Neural cell (in vitro differentiated cells): Measurements from ENCODE around the gene IPO11. TPM values are rescaled to one million over a fixed set of nuclear protein-coding genes. Genes with fewer than 3 reads are reported as not detected.

Experiments
- H2AFZ ChIP-seq: fragments of 200-600, 300-800 bp; sonication (generic), shearing (Covaris generic); 2 replicates; pipeline ENCODE4 v1.6.0; 2014; ENCODE audit warnings: low read depth, mild to moderate bottlenecking, antibody characterized with exemption, low read length, moderate library complexity
- H3F3A ChIP-seq: fragments of 200-600 bp; shearing (Covaris generic); 2 replicates; pipeline ENCODE4 v1.6.1; 2016; ENCODE audit warnings: mild to moderate bottlenecking, moderate library complexity, mixed read lengths, antibody characterized with exemption, low read length; ENCODE audit not compliant: insufficient read depth, poor library complexity, severe bottlenecking
- H3K27ac ChIP-seq: fragments of 200-600, 300-800 bp; sonication (generic), shearing (Covaris generic); 2 replicates; pipeline ENCODE4 v1.5.1; 2014; ENCODE audit warnings: mild to moderate bottlenecking, low read length, moderate library complexity
- H3K27me3 ChIP-seq: fragments of 300-800, 200-600 bp; sonication (generic), shearing (Covaris generic); 2 replicates; pipeline ENCODE4 v1.6.0; 2014; ENCODE audit warnings: mild to moderate bottlenecking, low read depth, low read length, moderate library complexity; ENCODE audit not compliant: insufficient read depth
- H3K36me3 ChIP-seq: fragments of 300-800, 200-600 bp; sonication (generic), shearing (Covaris generic); 2 replicates; pipeline ENCODE4 v1.5.1; 2014; ENCODE audit warnings: mild to moderate bottlenecking, antibody characterized with exemption, low read length, moderate library complexity; ENCODE audit not compliant: insufficient read depth
- H3K4me2 ChIP-seq: fragments of 300-800, 200-600 bp; sonication (generic), shearing (Covaris generic); 2 replicates; pipeline ENCODE4 v1.6.0; 2014; ENCODE audit warnings: mild to moderate bottlenecking, low read length
- H3K4me3 ChIP-seq: fragments of 300-800, 200-600 bp; sonication (generic), shearing (Covaris generic); 2 replicates; pipeline ENCODE4 v1.5.1; 2014; ENCODE audit warnings: mild to moderate bottlenecking, low read length, moderate library complexity
- H3K79me2 ChIP-seq: fragments of 200-600 bp; shearing (Covaris generic); replicated peaks from 2 replicates; pipeline ENCODE4 v1.6.0; 2014; ENCODE audit warnings: mild to moderate bottlenecking, low read length, moderate library complexity; ENCODE audit not compliant: insufficient read depth
- H3K9ac ChIP-seq: fragments of 300-800, 200-600 bp; sonication (generic), shearing (Covaris generic); 2 replicates; pipeline ENCODE4 v1.6.1; 2016; ENCODE audit warnings: mild to moderate bottlenecking, low read length, mixed read lengths
- H3K9me2 ChIP-seq: fragments of 200-600 bp; shearing (Covaris generic); 2 replicates; pipeline ENCODE4 v1.6.1; 2016; ENCODE audit warnings: mild to moderate bottlenecking, low read length, mixed read lengths; ENCODE audit not compliant: insufficient read depth
- H3K9me3 ChIP-seq: fragments of 200-600, 300-800 bp; sonication (generic), shearing (Covaris generic); 2 replicates; pipeline ENCODE4 v1.6.1; 2016; ENCODE audit warnings: mild to moderate bottlenecking, mixed run types, low read length, moderate library complexity, mixed read lengths
- H4K20me1 ChIP-seq: fragments of 200-600 bp; shearing (Covaris generic); 2 replicates; pipeline ENCODE4 v1.6.1; 2016; ENCODE audit warnings: mild to moderate bottlenecking, mixed run types; ENCODE audit not compliant: insufficient read depth
- EP300 ChIP-seq: fragments of 450-650 bp; conservative IDR thresholded peaks from 2 replicates; pipeline ENCODE4 v1.6.1; 2014; ENCODE audit warnings: antibody characterized with exemption, mild to moderate bottlenecking, moderate library complexity; ENCODE audit not compliant: poor library complexity, severe bottlenecking
- EZH2 ChIP-seq: fragments of 200-600, 300-800 bp; shearing (Covaris generic), sonication (generic); IDR thresholded peaks from 2 replicates; pipeline ENCODE4 v1.6.1; 2014; ENCODE audit warnings: antibody characterized with exemption, low read length, borderline replicate concordance, mild to moderate bottlenecking; ENCODE audit not compliant: insufficient read depth, poor library complexity, severe bottlenecking
- MXI1 ChIP-seq: fragments of 450-650 bp; conservative IDR thresholded peaks from 2 replicates; pipeline ENCODE4 v1.6.1; 2014; ENCODE audit warnings: antibody characterized with exemption, mild to moderate bottlenecking; ENCODE audit not compliant: poor library complexity, severe bottlenecking
- POLR2AphosphoS5 ChIP-seq: IDR thresholded peaks from 2 replicates; pipeline ENCODE4 v1.6.1; 2012
- RAD21 ChIP-seq: fragments of 450-650 bp; conservative IDR thresholded peaks from 2 replicates; pipeline ENCODE4 v1.6.1; 2014; ENCODE audit warnings: antibody characterized with exemption, mild to moderate bottlenecking, moderate library complexity
- SMC3 ChIP-seq: fragments of 450-650 bp; conservative IDR thresholded peaks from 2 replicates; pipeline ENCODE4 v1.6.1; 2014; ENCODE audit warnings: antibody characterized with exemption, mild to moderate bottlenecking, moderate library complexity; ENCODE audit not compliant: poor library complexity
- TAF1 ChIP-seq: IDR thresholded peaks from 2 replicates; pipeline ENCODE4 v1.6.1; 2012; ENCODE audit warnings: low read depth
- polyA plus RNA-seq: library from polyadenylated mRNA; depleted of rRNA; stranded (reverse); fragments of >200 nt; gene quantifications from 2 replicates; pipeline ENCODE4 v1.2.3, GENCODE V29; 2014
- TF ChIP-seq, protein P1 (sequence below): IDR thresholded peaks from 2 replicates; pipeline ENCODE4 v1.6.1; 2012; ENCODE audit warnings: borderline replicate concordance
- TF ChIP-seq, protein P2 (sequence below): fragments of 450-650 bp; IDR thresholded peaks from 2 replicates; pipeline ENCODE4 v1.5.1; 2014; ENCODE audit warnings: antibody characterized with exemption, mild to moderate bottlenecking, moderate library complexity; ENCODE audit not compliant: poor library complexity, severe bottlenecking

Gene IPO11
- polyA plus RNA-seq, 1 donor from 2014 or later = 12.5 TPM

DNA sequence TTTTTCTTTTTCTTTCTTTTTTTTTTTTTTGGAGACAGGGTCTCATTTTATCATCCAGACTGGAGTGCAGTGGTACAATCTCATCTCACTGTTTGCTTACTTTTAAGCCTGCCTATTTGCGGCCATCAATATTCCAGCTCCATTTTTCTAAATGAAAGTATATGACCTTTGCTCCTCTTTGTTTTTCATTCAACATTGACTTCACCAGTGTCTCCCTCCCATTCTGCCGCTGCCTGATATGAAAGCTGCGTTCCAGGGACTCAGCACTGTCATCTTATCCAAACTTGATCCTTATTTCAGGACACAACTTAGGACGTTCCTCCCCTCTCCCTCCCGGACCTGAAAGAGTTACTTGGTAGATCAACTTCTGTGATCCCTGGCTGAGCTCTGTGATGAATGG, 239.7 kb downstream of the IPO11 start:
- TF ChIP-seq POLR2AphosphoS5 (no peak), MXI1 (no peak)
- Histone ChIP-seq H3K4me3 (no peak overlapping the region), H3K9ac (no peak overlapping the region), H3K36me3 (no peaks in the 10 kb centered on the region), H3K27ac (no peak overlapping the region), H4K20me1 (no peaks in the 10 kb centered on the region), H3F3A (no peaks in the 10 kb centered on the region), H3K9me2 (no peaks in the 10 kb centered on the region), H3K27me3 (no peaks in the 10 kb centered on the region), H3K4me2 (no peak overlapping the region), H3K9me3 (no peaks in the 10 kb centered on the region), H2AFZ (no peak overlapping the region), H3K79me2 (no peaks in the 10 kb centered on the region)

DNA sequence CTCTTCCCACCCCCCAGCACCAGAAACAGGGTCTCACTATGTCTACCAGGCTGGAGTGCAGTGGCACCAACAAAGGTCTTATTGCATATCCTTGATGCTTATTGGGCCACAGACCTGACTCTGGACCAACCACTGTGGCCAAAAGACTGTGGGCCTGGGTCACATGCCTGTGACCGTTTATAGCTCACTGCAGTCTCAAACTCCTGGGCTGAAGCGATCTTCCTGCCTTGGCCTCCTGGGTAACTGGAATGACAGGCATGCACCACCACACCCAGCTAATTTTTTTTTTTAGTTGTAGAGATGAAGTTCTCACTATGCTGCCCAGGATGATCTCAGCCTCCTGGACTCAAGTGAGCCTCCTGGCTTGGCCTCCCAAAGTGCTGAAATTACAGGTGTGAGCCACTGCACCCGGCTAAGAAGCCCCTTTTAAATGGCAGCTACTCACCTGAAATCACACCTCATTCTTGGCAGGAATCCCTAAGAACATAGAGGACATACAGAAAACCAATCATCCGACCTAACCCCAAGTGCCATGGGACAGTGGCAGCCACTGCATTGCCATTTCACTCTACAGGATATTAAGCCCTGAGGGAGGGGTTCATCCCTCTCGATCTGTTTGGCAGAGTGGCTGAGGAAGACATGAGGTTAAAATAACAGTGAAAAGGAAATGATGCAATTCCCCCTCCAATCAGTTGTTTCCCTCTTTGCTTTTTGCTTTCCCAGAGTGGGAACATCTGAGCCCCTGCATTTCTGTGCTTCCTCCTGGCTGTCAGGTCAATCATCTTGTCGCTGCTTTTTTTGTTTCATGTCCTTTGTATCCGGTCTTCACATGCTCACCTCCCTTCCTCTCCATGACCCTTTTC, 240.7 kb downstream of the IPO11 start:
- no peaks in the 10 kb centered on the region for H3K36me3 ChIP-seq
- H3K4me3 ChIP-seq = no peak overlapping the region
- H3K9ac ChIP-seq = no peak overlapping the region
- TF ChIP-seq EZH2 (no peak), POLR2AphosphoS5 (no peak), EP300 (no peak), SMC3 (no peak), RAD21 (no peak), TAF1 (no peak), MXI1 (no peak)
- TF ChIP-seq, protein P1, sequence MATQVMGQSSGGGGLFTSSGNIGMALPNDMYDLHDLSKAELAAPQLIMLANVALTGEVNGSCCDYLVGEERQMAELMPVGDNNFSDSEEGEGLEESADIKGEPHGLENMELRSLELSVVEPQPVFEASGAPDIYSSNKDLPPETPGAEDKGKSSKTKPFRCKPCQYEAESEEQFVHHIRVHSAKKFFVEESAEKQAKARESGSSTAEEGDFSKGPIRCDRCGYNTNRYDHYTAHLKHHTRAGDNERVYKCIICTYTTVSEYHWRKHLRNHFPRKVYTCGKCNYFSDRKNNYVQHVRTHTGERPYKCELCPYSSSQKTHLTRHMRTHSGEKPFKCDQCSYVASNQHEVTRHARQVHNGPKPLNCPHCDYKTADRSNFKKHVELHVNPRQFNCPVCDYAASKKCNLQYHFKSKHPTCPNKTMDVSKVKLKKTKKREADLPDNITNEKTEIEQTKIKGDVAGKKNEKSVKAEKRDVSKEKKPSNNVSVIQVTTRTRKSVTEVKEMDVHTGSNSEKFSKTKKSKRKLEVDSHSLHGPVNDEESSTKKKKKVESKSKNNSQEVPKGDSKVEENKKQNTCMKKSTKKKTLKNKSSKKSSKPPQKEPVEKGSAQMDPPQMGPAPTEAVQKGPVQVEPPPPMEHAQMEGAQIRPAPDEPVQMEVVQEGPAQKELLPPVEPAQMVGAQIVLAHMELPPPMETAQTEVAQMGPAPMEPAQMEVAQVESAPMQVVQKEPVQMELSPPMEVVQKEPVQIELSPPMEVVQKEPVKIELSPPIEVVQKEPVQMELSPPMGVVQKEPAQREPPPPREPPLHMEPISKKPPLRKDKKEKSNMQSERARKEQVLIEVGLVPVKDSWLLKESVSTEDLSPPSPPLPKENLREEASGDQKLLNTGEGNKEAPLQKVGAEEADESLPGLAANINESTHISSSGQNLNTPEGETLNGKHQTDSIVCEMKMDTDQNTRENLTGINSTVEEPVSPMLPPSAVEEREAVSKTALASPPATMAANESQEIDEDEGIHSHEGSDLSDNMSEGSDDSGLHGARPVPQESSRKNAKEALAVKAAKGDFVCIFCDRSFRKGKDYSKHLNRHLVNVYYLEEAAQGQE = no peak
- TF ChIP-seq, protein P2, sequence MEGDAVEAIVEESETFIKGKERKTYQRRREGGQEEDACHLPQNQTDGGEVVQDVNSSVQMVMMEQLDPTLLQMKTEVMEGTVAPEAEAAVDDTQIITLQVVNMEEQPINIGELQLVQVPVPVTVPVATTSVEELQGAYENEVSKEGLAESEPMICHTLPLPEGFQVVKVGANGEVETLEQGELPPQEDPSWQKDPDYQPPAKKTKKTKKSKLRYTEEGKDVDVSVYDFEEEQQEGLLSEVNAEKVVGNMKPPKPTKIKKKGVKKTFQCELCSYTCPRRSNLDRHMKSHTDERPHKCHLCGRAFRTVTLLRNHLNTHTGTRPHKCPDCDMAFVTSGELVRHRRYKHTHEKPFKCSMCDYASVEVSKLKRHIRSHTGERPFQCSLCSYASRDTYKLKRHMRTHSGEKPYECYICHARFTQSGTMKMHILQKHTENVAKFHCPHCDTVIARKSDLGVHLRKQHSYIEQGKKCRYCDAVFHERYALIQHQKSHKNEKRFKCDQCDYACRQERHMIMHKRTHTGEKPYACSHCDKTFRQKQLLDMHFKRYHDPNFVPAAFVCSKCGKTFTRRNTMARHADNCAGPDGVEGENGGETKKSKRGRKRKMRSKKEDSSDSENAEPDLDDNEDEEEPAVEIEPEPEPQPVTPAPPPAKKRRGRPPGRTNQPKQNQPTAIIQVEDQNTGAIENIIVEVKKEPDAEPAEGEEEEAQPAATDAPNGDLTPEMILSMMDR = no peak
- no peak overlapping the region for H2AFZ ChIP-seq
- no peaks in the 10 kb centered on the region for H3K9me2 ChIP-seq
- H4K20me1 ChIP-seq = no peaks in the 10 kb centered on the region
- H3K79me2 ChIP-seq = no peaks in the 10 kb centered on the region
- H3K9me3 ChIP-seq = no peaks in the 10 kb centered on the region
- H3K27ac ChIP-seq = no peak overlapping the region
- no peaks in the 10 kb centered on the region for H3F3A ChIP-seq
- no peaks in the 10 kb centered on the region for H3K27me3 ChIP-seq
- H3K4me2 ChIP-seq = no peak overlapping the region
